ENCODE measurements around the gene LRRC32. TPM values are rescaled to one million over a fixed set of nuclear protein-coding genes. Genes with fewer than 3 reads are reported as not detected.
A peak's percentile ranks its signal among the peaks of the same experiment; 100 is the strongest.

Gene LRRC32
- total RNA-seq, 1 donor from 2014 or later, result 66.3 TPM

- Histone ChIP-seq H3K27me3 (no peaks in the 10 kb centered on the region), H3K27ac (peak overlapping the region; percentile 77), H3K9me3 (no peaks in the 10 kb centered on the region), H3K36me3 (no peaks in the 10 kb centered on the region), H3K4me1 (peaks cover 37% of the 10 kb centered on the region), H3K4me3 (no peak overlapping the region)
- TF ChIP-seq POLR2A (IDR thresholded peaks at IDR 0.05) (no peak), CTCF (IDR thresholded peaks at IDR 0.05) (no peak), POLR2AphosphoS5 (IDR thresholded peaks at IDR 0.05; ENCODE audit: insufficient read depth in 1 of 2, low read depth in 1 of 2) (peak in 1 of 2 donors; percentile 25)
- intact Hi-C loops (cut with DNase I), result no loop called here
- no peak for DNase-seq (ENCODE audit: extremely low spot score in 2 of 2)
Measured at GRCh38 chr11:76615950-76616349, 54.6 kb downstream of the LRRC32 start.

- no peaks in the 10 kb centered on the region for H3K9me3 ChIP-seq
- no peaks in the 10 kb centered on the region for H3K27me3 ChIP-seq
- intact Hi-C loops (cut with DNase I), result no loop called here
- H3K4me3 ChIP-seq, result no peak overlapping the region
- TF ChIP-seq CTCF (IDR thresholded peaks at IDR 0.05) (no peak), POLR2A (IDR thresholded peaks at IDR 0.05) (no peak), POLR2AphosphoS5 (IDR thresholded peaks at IDR 0.05; ENCODE audit: insufficient read depth in 1 of 2, low read depth in 1 of 2) (no peak)
- H3K27ac ChIP-seq, result peak overlapping the region; percentile 77
- peaks cover 46% of the 10 kb centered on the region for H3K4me1 ChIP-seq
- no peaks in the 10 kb centered on the region for H3K36me3 ChIP-seq
- DNase-seq (ENCODE audit: extremely low spot score in 2 of 2), result no peak
Measured at GRCh38 chr11:76614471-76615179, 55.9 kb downstream of the LRRC32 start.

- TF ChIP-seq CTCF (IDR thresholded peaks at IDR 0.05), result no peak
- no peak for TF ChIP-seq POLR2A (IDR thresholded peaks at IDR 0.05)
- no peak for TF ChIP-seq POLR2AphosphoS5 (IDR thresholded peaks at IDR 0.05; ENCODE audit: insufficient read depth in 1 of 2, low read depth in 1 of 2)
- no peak overlapping the region for H3K4me3 ChIP-seq
- DNase-seq (ENCODE audit: extremely low spot score in 2 of 2), result no peak
- peak overlapping the region; percentile 77 for H3K27ac ChIP-seq
- H3K4me1 ChIP-seq, result peaks cover 46% of the 10 kb centered on the region
- no peaks in the 10 kb centered on the region for H3K27me3 ChIP-seq
- H3K36me3 ChIP-seq, result no peaks in the 10 kb centered on the region
- H3K9me3 ChIP-seq, result no peaks in the 10 kb centered on the region
- intact Hi-C loops (cut with DNase I), result no loop called here
Measured at GRCh38 chr11:76613901-76614300, 56.6 kb downstream of the LRRC32 start.

GRCh38 chr11:76612226-76612625 lies 58.3 kb downstream of the LRRC32 start:
- H3K27me3 ChIP-seq, result no peaks in the 10 kb centered on the region
- no peak for DNase-seq (ENCODE audit: extremely low spot score in 2 of 2)
- intact Hi-C loops (cut with DNase I), result no loop called here
- H3K4me1 ChIP-seq, result peaks cover 43% of the 10 kb centered on the region
- no peak overlapping the region for H3K27ac ChIP-seq
- TF ChIP-seq POLR2A (IDR thresholded peaks at IDR 0.05) (no peak), POLR2AphosphoS5 (IDR thresholded peaks at IDR 0.05; ENCODE audit: insufficient read depth in 1 of 2, low read depth in 1 of 2) (no peak), CTCF (IDR thresholded peaks at IDR 0.05) (no peak)
- H3K36me3 ChIP-seq, result no peaks in the 10 kb centered on the region
- H3K9me3 ChIP-seq, result no peaks in the 10 kb centered on the region
- H3K4me3 ChIP-seq, result no peak overlapping the region

- no peaks in the 10 kb centered on the region for H3K27me3 ChIP-seq
- TF ChIP-seq POLR2AphosphoS5 (IDR thresholded peaks at IDR 0.05; ENCODE audit: insufficient read depth in 1 of 2, low read depth in 1 of 2), result no peak
- no peak for TF ChIP-seq POLR2A (IDR thresholded peaks at IDR 0.05)
- no peak for TF ChIP-seq CTCF (IDR thresholded peaks at IDR 0.05)
- DNase-seq (ENCODE audit: extremely low spot score in 2 of 2), result peak in 1 of 2 donors; percentile 64
Measured at GRCh38 chr11:76610871-76611475, 59.6 kb downstream of the LRRC32 start.

More at GRCh38 chr11:76610871-76611475, 59.6 kb downstream of the LRRC32 start:
- Histone ChIP-seq H3K36me3 (no peaks in the 10 kb centered on the region), H3K4me1 (peaks cover 38% of the 10 kb centered on the region), H3K4me3 (no peak overlapping the region), H3K9me3 (no peaks in the 10 kb centered on the region), H3K27ac (no peak overlapping the region)
- intact Hi-C loops (cut with DNase I), result no loop called here

Data from vagina (tissue), 2 donors.